Brain microvascular endothelial cell (primary cell): ENCODE results near the gene TEC.

ENCODE experiments used
- DNase-seq: peaks from one replicate; pipeline ENCODE4 v3.0.0-alpha.2; 2020
- H3K27ac ChIP-seq: fragments of 250-450 bp; sonication (Bioruptor Pico); 2 replicates; pipeline ENCODE4 v1.5.1; 2020; ENCODE audit warnings: mild to moderate bottlenecking, moderate library complexity
- H3K27me3 ChIP-seq: fragments of 250-450 bp; sonication (Bioruptor Pico); replicated peaks from 2 replicates; pipeline ENCODE4 v1.5.1; 2020; ENCODE audit warnings: mild to moderate bottlenecking
- H3K36me3 ChIP-seq: fragments of 250-450 bp; sonication (Bioruptor Pico); replicated peaks from 2 replicates; pipeline ENCODE4 v1.5.1; 2020; ENCODE audit warnings: mild to moderate bottlenecking
- H3K4me3 ChIP-seq: 2 replicates; pipeline ENCODE4 v1.5.1; 2011; ENCODE audit warnings: low read depth, mild to moderate bottlenecking, control low read depth, low read length, moderate library complexity
- in situ Hi-C: cut with HindIII; loops from 2 replicates; pipeline ENCODE4 v1.10.0; 2017; ENCODE audit warnings: low sequenced_read_pairs, low pct_ligation_motif_present
- TF ChIP-seq, protein P1 (sequence below): IDR thresholded peaks from 2 replicates; pipeline ENCODE4 v1.5.1; 2011; ENCODE audit warnings: low read depth, mild to moderate bottlenecking, moderate library complexity, low read length, control low read depth, inconsistent platforms; ENCODE audit errors: missing control alignments

TEC gene

DNA sequence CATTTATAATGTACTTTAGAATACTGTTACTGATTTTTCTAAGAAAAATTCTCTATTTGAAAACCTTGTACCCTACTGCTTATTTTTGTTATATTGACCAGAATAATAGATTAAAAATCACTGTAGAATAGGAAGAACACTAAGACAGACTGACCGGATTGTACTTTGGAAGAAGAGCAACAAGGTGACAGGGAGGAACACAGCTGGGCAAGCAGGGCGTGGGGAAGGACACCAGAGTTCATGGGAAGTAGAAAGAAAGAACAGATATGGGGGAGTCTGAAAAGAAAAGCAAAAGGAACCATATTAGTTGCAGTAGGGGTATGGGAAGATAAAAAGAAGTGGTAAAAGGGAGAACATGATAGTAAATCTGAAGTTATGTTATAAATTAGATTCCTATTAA lies 174.2 kb downstream of the TEC start:
- Histone ChIP-seq H3K36me3 (no peaks in the 10 kb centered on the region), H3K27me3 (no peaks in the 10 kb centered on the region), H3K4me3 (no peak overlapping the region), H3K27ac (no peak overlapping the region)
- TF ChIP-seq, protein P1, sequence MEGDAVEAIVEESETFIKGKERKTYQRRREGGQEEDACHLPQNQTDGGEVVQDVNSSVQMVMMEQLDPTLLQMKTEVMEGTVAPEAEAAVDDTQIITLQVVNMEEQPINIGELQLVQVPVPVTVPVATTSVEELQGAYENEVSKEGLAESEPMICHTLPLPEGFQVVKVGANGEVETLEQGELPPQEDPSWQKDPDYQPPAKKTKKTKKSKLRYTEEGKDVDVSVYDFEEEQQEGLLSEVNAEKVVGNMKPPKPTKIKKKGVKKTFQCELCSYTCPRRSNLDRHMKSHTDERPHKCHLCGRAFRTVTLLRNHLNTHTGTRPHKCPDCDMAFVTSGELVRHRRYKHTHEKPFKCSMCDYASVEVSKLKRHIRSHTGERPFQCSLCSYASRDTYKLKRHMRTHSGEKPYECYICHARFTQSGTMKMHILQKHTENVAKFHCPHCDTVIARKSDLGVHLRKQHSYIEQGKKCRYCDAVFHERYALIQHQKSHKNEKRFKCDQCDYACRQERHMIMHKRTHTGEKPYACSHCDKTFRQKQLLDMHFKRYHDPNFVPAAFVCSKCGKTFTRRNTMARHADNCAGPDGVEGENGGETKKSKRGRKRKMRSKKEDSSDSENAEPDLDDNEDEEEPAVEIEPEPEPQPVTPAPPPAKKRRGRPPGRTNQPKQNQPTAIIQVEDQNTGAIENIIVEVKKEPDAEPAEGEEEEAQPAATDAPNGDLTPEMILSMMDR, result no peak
- DNase-seq, result no peak
- in situ Hi-C loops, result no loop called here

DNA sequence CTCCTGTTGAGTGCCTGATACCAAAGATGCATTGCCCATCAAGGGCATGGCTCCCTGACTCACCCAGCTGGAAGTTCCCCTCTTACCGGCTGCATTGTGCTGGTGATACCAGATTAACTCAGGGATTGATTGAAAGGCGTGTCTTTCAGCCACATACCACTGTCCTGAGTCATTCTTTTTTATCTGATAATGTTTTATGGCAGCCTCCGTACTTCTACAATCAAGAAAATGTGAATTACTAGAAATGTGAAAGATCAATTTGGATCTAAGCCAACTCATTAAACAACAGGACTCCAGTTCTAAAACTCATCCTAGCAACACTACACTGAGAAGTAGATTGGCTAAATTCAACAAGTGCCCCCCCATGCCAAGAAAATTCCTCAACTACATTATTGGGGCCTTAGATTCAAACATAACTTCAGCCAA lies 175.6 kb downstream of the TEC start:
- no peak overlapping the region for H3K27ac ChIP-seq

DNA sequence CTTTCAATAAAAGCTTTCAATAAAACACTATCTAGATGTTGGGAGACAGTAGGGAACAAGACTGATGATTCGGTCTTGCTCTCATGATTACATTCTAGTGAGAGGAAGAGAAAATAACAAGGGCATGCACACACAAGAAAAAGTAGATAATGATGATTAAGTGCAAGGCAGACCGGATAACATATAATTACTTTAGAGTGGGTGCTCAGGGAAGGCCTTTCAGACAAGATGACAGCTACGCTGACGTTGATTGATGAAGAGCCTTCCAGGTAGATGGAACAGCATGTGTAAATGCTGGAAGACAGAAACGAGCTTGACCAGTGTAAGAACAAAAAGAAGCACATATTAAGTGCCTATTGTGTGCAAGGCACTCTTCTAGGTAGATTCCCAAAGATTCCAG lies 179.0 kb downstream of the TEC start:
- DNase-seq, result no peak
- no peak overlapping the region for H3K4me3 ChIP-seq
- in situ Hi-C loops, result no loop called here
- TF ChIP-seq, protein P1, result no peak
- no peak overlapping the region for H3K27ac ChIP-seq
- H3K36me3 ChIP-seq, result no peaks in the 10 kb centered on the region
- no peaks in the 10 kb centered on the region for H3K27me3 ChIP-seq

More for the DNA sequence above, 175.6 kb downstream of the TEC start:
- TF ChIP-seq, protein P1, result no peak
- in situ Hi-C loops, result no loop called here
- peak; percentile 69 for DNase-seq
- Histone ChIP-seq H3K27me3 (no peaks in the 10 kb centered on the region), H3K4me3 (no peak overlapping the region), H3K36me3 (no peaks in the 10 kb centered on the region)

GRCh38 chr4:48085821-48086589 lies 183.6 kb downstream of the TEC start:
- in situ Hi-C loops, result no loop called here
- H3K4me3 ChIP-seq, result no peak overlapping the region

More at GRCh38 chr4:48085821-48086589, 183.6 kb downstream of the TEC start:
- TF ChIP-seq, protein P1, result no peak
- Histone ChIP-seq H3K27ac (no peak overlapping the region), H3K36me3 (no peaks in the 10 kb centered on the region), H3K27me3 (no peaks in the 10 kb centered on the region)
- DNase-seq, result no peak
